HepG2 (cell line): ENCODE results near the gene CLDN9. TPM values are rescaled to one million over a fixed set of nuclear protein-coding genes. Genes with fewer than 3 reads are reported as not detected.
A peak's percentile ranks its signal among the peaks of the same experiment; 100 is the strongest.

Source experiments
- ATAC-seq: fragments of 200-7000 bp; cut with Tn5 transposase; 3 replicates; pipeline ENCODE4 v1.9.1; 2020; ENCODE audit warnings: mild to moderate bottlenecking, moderate library complexity
- BruUV-seq: library from RNA; stranded (reverse); fragments of 400-500 nt; replicated peaks from 2 replicates; lab custom pipeline; 2021; lab: Mats Ljungman, UMichigan
- CTCF ChIA-PET: fragments of 300-600 bp; formaldehyde crosslinking; extraction: SDS; loops from one replicate; lab custom pipeline; 2021; ENCODE audit warnings: low total read pairs, inconsistent platforms, low intra/inter-chr PET ratio; lab: Yijun Ruan, JAX
- POLR2A ChIA-PET: fragments of 350-600 bp; sonication (Branson Sonifier 250); formaldehyde crosslinking; loops from one replicate; lab custom pipeline; 2020; ENCODE audit warnings: antibody characterized with exemption, inconsistent platforms; lab: Yijun Ruan, JAX
- DNase-seq: peaks from one replicate; pipeline ENCODE4 v3.0.0-alpha.2; 2015; ENCODE audit warnings: low spot score
- FAIRE-seq: peaks from 3 replicates; lab custom pipeline; 2011; peaks lifted over from hg19 to GRCh38; lab: Jason Lieb, UNC
- H2AFZ ChIP-seq: one replicate; pipeline ENCODE4 v1.6.1; 2011; ENCODE audit warnings: low read length, inconsistent platforms
- H3K27ac ChIP-seq: fragments of 300-600 bp; 3 replicates; pipeline ENCODE4 v1.8.0; 2011; ENCODE audit warnings: mixed run types, mild to moderate bottlenecking, mixed read lengths, low read length, inconsistent platforms; ENCODE audit not compliant: insufficient read depth; ENCODE audit errors: extremely low read length
- H3K27me3 ChIP-seq, 2 experiments: fragments of 200-600 bp in 1 of 2; 2 replicates in 1 of 2; 3 replicates in 1 of 2; pipeline versions ENCODE4 v1.6.0 to v1.8.0; 2011; ENCODE audit warnings: low read length in 2 of 2, mild to moderate bottlenecking in 2 of 2, moderate library complexity in 2 of 2, inconsistent platforms in 1 of 2; ENCODE audit not compliant: insufficient read depth in 2 of 2, control insufficient read depth in 1 of 2
- H3K36me3 ChIP-seq, 2 experiments: fragments of 200-600 bp in 1 of 2; replicated peaks in 1 of 2; 2 replicates in 1 of 2; 3 replicates in 1 of 2; pipeline versions ENCODE4 v1.5.1 to v1.8.0; 2011; ENCODE audit warnings: low read length in 2 of 2, inconsistent platforms in 1 of 2; ENCODE audit not compliant: insufficient read depth in 2 of 2, control insufficient read depth in 1 of 2
- H3K4me1 ChIP-seq: 2 replicates; pipeline ENCODE4 v1.5.1; 2012; ENCODE audit warnings: low read length, inconsistent platforms; ENCODE audit not compliant: insufficient read depth
- H3K4me2 ChIP-seq: 2 replicates; pipeline ENCODE4 v1.6.0; 2011; ENCODE audit warnings: low read depth, low read length, inconsistent platforms
- H3K4me3 ChIP-seq, 3 experiments: fragments of 200-600 bp in 1 of 3; sonication (generic), shearing (Covaris generic) in 1 of 3; replicated peaks in 1 of 3; 2 replicates each; pipeline ENCODE4 v1.5.1; 2011 to 2016; ENCODE audit warnings: low read length in 3 of 3, inconsistent platforms in 2 of 3, low read depth in 2 of 3, mild to moderate bottlenecking in 2 of 3, control low read depth in 1 of 3, mixed read lengths in 1 of 3; ENCODE audit not compliant: insufficient read depth in 1 of 3
- H3K79me2 ChIP-seq: one replicate; pipeline ENCODE4 v1.6.1; 2011; ENCODE audit warnings: low read length, inconsistent platforms; ENCODE audit not compliant: insufficient read depth
- H3K9ac ChIP-seq: 2 replicates; pipeline ENCODE4 v1.6.0; 2011; ENCODE audit warnings: mild to moderate bottlenecking, low read depth, low read length, inconsistent platforms; ENCODE audit not compliant: insufficient read depth
- H3K9me3 ChIP-seq: 2 replicates; pipeline ENCODE4 v1.5.1; 2012; ENCODE audit warnings: mild to moderate bottlenecking, low read length
- H4K20me1 ChIP-seq: 2 replicates; pipeline ENCODE4 v1.6.0; 2011; ENCODE audit warnings: inconsistent platforms, mild to moderate bottlenecking, low read length, moderate library complexity; ENCODE audit not compliant: insufficient read depth
- EZH2 ChIP-seq: conservative IDR thresholded peaks from 2 replicates; pipeline ENCODE4 v1.6.1; 2012; ENCODE audit warnings: mild to moderate bottlenecking, low read depth, low read length, moderate library complexity
- MTF2 ChIP-seq: sonication (generic); formaldehyde crosslinking; IDR thresholded peaks from 2 replicates; pipeline ENCODE4 v1.5.0; 2020; ENCODE audit warnings: missing genetic modification reagents, borderline replicate concordance
- SRSF9 ChIP-seq: fragments of 200-400 bp; formaldehyde crosslinking; IDR thresholded peaks from 2 replicates; pipeline ENCODE4 v1.6.1; 2018; ENCODE audit warnings: borderline replicate concordance, mild to moderate bottlenecking, low read depth, low read length; ENCODE audit not compliant: insufficient read depth, poor library complexity, severe bottlenecking
- TCF7L2 ChIP-seq: IDR thresholded peaks from 2 replicates; pipeline ENCODE4 v1.6.1; 2011; ENCODE audit warnings: mild to moderate bottlenecking, low read depth, low read length, moderate library complexity
- ZNF224 ChIP-seq: sonication (generic); formaldehyde crosslinking; IDR thresholded peaks from 2 replicates; pipeline ENCODE4 v1.5.0; 2020; ENCODE audit warnings: mild to moderate bottlenecking, missing genetic modification reagents
- ZNF263 ChIP-seq: sonication (generic); formaldehyde crosslinking; IDR thresholded peaks from 2 replicates; pipeline ENCODE4 v1.4.0; 2020; ENCODE audit warnings: missing genetic modification reagents
- ZNF557 ChIP-seq: sonication (generic); formaldehyde crosslinking; IDR thresholded peaks from 2 replicates; pipeline ENCODE4 v1.4.0; 2020; ENCODE audit warnings: missing genetic modification reagents
- ZNF709 ChIP-seq: sonication (generic); formaldehyde crosslinking; IDR thresholded peaks from 2 replicates; pipeline ENCODE4 v1.5.0; 2020; ENCODE audit warnings: mild to moderate bottlenecking, missing genetic modification reagents
- ZNF777 ChIP-seq: sonication (generic); formaldehyde crosslinking; IDR thresholded peaks from 2 replicates; pipeline ENCODE4 v1.4.0; 2020; ENCODE audit warnings: missing genetic modification reagents
- WGBS: methylation state at CpG from one replicate; pipeline ENCODE4 v1.1.6; 2017; ENCODE audit warnings: low lambda C conversion rate; 5-methylcytosine and 5-hydroxymethylcytosine counted together
- in situ Hi-C: cut with HindIII; loops from 2 replicates; pipeline ENCODE4 v1.10.0; 2017; ENCODE audit warnings: low pct_unique_long_range_greater_than_20kb; ENCODE audit not compliant: extremely low pct_ligation_motif_present
- intact Hi-C: fragments of 100-400 bp; cut with micrococcal nuclease; formaldehyde crosslinking; loops from one replicate; pipeline ENCODE4 v1.10.0; 2022; ENCODE audit not compliant: unreplicated experiment
- polyA plus RNA-seq, 8 experiments: library from polyadenylated mRNA; depleted of rRNA in 3 of 8; stranded (reverse) in 7 of 8; unstranded in 1 of 8; fragments of >200 nt; fragmentation: Illumina TruSeq in 4 of 8; extraction: Trizol in 4 of 8; gene quantifications; 2 replicates each; pipeline versions ENCODE4 v1.2.1 to v1.2.3, GENCODE V29; 2011 to 2016; ENCODE audit warnings: low read depth in 4 of 8, missing spikeins in 1 of 8, mixed read lengths in 1 of 8; ENCODE audit not compliant: insufficient read depth in 1 of 8
- total RNA-seq, 5 experiments: library from RNA; depleted of rRNA; stranded (reverse); fragments of >200 nt; fragmentation: Illumina TruSeq; extraction: Trizol; gene quantifications; 2 replicates each; pipeline ENCODE4 v1.2.3, GENCODE V29; 2016; ENCODE audit warnings: low read depth in 1 of 5

Gene CLDN9
- total and polyA plus RNA-seq, 2 of the 13 experiments (the other 11 are each of a cell fraction or from before 2014, with no cell fraction given), result 0.15 to 0.26 TPM

DNA sequence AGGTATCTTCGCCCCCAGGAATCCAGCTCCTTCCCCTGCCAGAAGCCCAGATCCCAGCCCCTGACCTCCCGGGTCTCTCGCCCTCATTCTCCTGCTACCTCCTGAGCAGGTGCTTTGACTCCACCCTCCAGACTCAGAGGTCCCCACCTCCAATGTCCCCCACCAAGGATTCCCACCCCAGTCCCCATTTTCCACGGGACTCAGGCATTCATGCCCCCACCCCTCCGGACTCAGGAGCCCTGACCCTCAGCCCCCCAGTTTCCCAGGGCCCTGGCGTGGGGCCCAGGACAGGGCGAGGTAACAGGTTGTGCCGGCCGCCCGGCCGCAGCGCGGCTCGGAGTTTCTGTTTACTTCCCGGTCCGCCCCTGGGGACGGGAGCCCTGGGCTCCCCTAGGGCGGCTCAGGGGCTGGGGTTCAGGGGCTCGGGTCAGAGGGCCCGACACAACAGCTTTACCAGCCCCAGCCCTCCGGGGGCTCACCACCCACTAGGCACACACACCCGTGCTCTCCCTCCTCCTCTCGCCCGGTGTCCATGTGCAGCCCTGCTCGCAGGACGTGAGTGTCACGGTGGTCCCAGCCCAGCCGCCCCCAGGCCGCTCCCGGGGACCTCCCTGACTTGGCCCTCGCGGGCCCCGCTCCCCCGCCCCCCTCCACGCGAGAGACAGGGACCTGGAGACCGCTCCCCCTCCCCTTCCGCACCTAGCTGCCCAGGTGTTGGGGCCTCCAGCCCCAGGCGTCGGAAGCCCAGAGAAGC is 23.4 kb downstream of the CLDN9 start:
- intact Hi-C loops (no loop called here), in situ Hi-C loops (no loop called here)
- BruUV-seq, result no TSS peak
- DNase-seq, result no peak
- H3K36me3 ChIP-seq, result no peaks in the 10 kb centered on the region
- H3K4me3 ChIP-seq, result peak overlapping the region in 1 of 3 experiments; percentile 58; a peak in 1 of 6 replicates
- H4K20me1 ChIP-seq, result no peaks in the 10 kb centered on the region
- no peaks in the 10 kb centered on the region for H3K9me3 ChIP-seq
- peak; percentile 26; the same call in 2 of the 3 replicates for ATAC-seq
- peak overlapping the region; percentile 39 for H3K4me2 ChIP-seq
- 0 out of 2 replicates have a peak overlapping the region, but pooled peaks have one; percentile 34 for H3K9ac ChIP-seq
- H3K27ac ChIP-seq, result no peak overlapping the region
- no peak overlapping the region for H2AFZ ChIP-seq
- TF ChIP-seq ZNF777 (CRISPR knock-in tag), result peak; percentile 32; the same call in 1 of the 2 replicates
- TF ChIP-seq ZNF263, result peak; percentile 56
- TF ChIP-seq EZH2, result 0 out of 2 replicates have a peak, but pooled peaks have one; percentile 60
- no peak for TF ChIP-seq ZNF709
- TF ChIP-seq, all 625 proteins: peak for 3
- H3K79me2 ChIP-seq, result no peaks in the 10 kb centered on the region
- H3K27me3 ChIP-seq, result peaks cover 16 to 81% of the 10 kb centered on the region in 2 experiments
- no peak for FAIRE-seq
- ChIA-PET CTCF (no interaction called here), POLR2A (no interaction called here)
- WGBS, result 2% methylated on average over 14 of the region's 40 CpGs
- peaks cover 21% of the 10 kb centered on the region for H3K4me1 ChIP-seq

- Histone ChIP-seq H4K20me1 (no peaks in the 10 kb centered on the region), H2AFZ (no peak within 1 kb of the TSS), H3K27ac (no peak within 1 kb of the TSS), H3K9me3 (no peaks in the 10 kb centered on the region), H3K4me1 (peaks cover 22% of the 10 kb centered on the region), H3K79me2 (no peaks in the 10 kb centered on the region), H3K36me3 (no peaks in the 10 kb centered on the region), H3K27me3 (peaks cover 16 to 80% of the 10 kb centered on the region in 2 experiments), H3K4me3 (peak within 1 kb of the TSS in 1 of 3 experiments; percentile 58; a peak in 1 of 6 replicates), H3K9ac (0 out of 2 replicates have a peak within 1 kb of the TSS, but pooled peaks have one; percentile 34), H3K4me2 (peak within 1 kb of the TSS; percentile 39)
- BruUV-seq, result no TSS peak
- ATAC-seq (no peak), DNase-seq (no peak), FAIRE-seq (no peak)
- intact Hi-C loops (no loop called here), in situ Hi-C loops (no loop called here)
- ChIA-PET POLR2A (no interaction called here), CTCF (no interaction called here)
- WGBS, result 28% methylated on average over 6 of the region's 44 CpGs
- no peak for TF ChIP-seq ZNF557 (CRISPR knock-in tag)
- TF ChIP-seq ZNF224 (CRISPR knock-in tag), result no peak
- 0 out of 2 replicates have a peak, but pooled peaks have one; percentile 21 for TF ChIP-seq MTF2 (CRISPR knock-in tag)
- TF ChIP-seq TCF7L2, result no peak
- no peak for TF ChIP-seq SRSF9
These were observed 24.1 kb downstream of the CLDN9 start, which contains the start of gene BICDL2 for GRCh38 chr16:3036726-3037315. Gene BICDL2 (minus strand): TSS chr16:3036944. CDS start chr16:3035496, 1,448 bp downstream.
